Dermis blood vessel endothelial cell (primary cell): ENCODE results near the gene SNU13. TPM values are rescaled to one million over a fixed set of nuclear protein-coding genes. Genes with fewer than 3 reads are reported as not detected.
A peak's percentile ranks its signal among the peaks of the same experiment; 100 is the strongest.
"Not testable (repeated sequence)": the region's sequence is repeated elsewhere in the genome, so short reads cannot be mapped to it uniquely, and the experiment has no call there.

Source experiments
- DNase-seq: peaks from one replicate; pipeline ENCODE4 v3.0.0; 2010
- total RNA-seq: library from RNA; depleted of rRNA; stranded (reverse); fragments of >200 nt; gene quantifications from 2 replicates; pipeline ENCODE4 v1.2.3, GENCODE V29; 2014

Gene SNU13
- total RNA-seq, 1 donor from 2014 or later, result 77.6 TPM

DNA sequence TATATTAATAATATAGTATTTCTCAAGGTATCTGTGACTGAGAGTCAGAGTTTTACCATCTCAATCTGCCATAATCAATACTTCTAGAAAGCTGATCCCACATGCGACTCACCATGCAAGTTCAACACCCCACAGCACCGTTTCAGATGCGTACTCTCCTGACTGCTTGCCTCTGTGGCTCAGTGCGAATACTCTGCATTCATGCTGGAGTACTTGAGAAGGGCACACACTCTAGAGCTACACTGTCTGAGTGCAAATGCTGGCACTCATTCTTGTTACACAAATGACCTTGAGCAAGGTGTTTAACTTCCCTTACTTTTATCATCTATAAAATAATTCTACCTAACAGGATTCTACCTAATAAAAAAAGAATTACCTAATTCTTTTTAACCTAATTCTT, 12.5 kb downstream of the SNU13 start:
- DNase-seq, result no peak

DNA sequence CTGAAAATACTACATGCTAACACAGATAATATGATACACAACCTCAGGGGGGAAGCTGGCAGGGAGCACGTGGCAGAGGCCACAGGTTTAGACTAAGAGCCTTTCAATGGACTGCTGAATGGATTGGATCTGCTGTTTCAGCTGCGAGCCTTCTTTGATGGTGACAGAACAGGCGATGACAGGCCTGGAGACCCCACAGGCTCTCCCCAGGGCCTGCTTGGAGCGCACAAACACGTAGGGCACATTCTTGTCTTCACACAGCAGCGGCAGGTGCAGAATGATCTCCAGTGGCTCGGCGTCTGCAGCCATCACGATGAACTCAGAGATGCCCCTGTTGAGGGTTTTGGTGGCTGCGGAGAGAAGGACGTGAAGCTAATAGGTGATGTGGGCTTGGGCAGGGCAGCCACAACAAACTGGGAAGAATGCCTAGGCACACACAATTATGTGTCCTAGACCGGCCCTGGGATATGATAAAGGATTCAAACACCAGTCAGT, 13.8 kb downstream of the SNU13 start:
- DNase-seq, result no peak

DNA sequence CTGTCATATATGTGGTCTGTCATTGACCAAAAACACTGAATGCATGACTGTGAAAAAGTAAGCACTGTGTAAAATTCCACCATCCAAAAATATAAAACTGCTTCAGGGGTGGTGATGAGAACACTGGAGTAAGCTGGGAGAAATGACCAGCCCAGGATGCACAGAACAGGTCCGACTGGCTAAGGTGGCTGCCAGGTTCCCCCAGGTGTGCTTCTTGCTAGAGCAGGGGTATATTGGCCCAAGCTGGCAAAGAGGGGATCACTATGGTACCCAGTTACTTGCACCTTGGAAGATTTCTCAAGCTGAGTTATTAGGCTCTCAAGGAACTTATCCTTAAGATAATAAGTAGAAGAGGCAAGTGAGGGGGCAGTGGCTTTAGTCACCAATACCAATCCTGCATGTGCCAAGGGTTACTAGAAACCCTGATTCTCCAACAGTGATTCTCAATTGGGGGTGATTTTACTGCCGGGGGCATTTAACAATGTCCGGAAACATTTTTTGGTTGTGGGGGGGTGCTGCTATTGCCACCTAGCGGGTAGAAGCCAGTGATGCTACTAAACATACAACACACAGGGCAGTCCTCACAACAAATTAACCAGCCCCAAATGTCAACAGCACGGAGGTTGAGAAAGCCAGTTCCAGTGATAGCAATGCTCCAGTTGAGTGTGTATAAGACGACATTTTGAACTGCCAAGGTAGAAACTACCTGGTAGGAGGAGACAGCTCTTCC, 15.7 kb downstream of the SNU13 start:
- peak; percentile 44 for DNase-seq

DNA sequence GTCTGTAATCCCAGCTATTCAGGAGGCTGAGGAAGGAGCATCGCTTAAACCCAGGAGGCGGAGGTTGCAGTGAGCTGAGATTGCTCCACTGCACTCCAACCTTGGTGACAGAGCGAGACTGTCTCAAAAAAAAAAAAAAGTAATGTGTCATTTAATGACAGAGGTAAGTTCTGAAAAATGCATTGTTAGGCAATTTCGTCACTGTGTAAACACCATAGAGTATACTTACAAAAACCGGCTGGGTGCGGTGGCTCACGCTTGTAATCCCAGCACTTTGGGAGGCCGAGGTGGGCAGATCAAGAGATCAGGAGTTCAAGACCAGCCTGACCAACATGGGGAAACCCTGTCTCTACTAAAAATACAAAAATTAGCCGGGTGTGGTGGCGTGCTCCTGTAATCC, 16.6 kb downstream of the SNU13 start:
- not testable (repeated sequence) for DNase-seq

DNA sequence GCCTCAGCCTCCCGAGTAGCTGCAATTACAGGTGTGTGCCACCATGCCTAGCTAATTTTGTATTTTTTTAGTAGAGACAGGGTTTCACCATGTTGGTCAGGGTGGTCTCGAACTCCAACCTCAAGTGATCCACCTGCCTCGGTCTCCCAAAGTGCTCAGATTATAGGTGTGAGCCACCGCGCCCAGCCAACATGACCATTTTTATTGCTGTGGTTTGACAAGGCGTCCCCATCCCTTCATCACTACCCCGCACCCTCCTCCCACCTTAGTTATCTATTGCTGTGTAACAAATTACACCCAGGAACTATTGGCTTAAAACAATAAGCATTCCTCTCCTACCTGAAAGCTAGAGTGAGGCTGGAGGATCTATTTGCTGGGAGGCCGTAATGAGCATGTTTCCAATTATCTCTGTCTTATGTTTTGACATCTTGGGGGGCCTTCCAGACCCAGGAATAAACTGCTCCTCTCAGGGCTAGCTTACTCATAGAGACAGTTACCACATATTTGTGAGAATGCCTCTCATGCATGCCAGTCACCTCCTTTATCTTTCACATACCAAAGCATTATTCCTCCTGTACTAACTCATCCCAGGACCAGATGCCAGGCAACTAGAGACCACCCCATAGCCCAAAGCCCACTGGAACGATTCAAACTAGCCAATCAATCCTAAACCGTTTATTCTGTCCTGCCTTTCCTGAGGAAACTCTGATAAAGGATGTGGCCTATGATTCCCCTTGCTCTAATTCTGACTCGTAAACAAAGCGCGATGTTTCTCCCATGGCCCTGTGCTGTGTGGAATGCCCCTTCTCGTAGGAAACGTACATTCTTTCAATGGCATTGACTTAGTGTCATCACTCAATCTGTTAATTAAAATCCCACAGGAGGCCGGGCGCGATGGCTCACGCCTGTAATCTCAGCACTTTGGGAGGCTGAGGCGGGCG, 19.4 kb downstream of the SNU13 start:
- peak; percentile 60 for DNase-seq

GRCh38 chr22:41664951-41665350, 23.7 kb downstream of the SNU13 start:
- DNase-seq, result no peak

GRCh38 chr22:41664490-41664889, 24.2 kb downstream of the SNU13 start:
- no peak for DNase-seq

DNA sequence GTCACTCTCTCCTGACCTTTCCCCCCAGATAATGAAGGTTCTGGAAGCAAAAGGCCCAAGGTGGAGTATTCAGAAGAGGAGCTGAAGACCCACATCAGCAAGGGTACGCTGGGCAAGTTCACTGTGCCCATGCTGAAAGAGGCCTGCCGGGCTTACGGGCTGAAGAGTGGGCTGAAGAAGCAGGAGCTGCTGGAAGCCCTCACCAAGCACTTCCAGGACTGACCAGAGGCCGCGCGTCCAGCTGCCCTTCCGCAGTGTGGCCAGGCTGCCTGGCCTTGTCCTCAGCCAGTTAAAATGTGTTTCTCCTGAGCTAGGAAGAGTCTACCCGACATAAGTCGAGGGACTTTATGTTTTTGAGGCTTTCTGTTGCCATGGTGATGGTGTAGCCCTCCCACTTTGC, 25.1 kb downstream of the SNU13 start:
- not testable (repeated sequence) for DNase-seq

DNA sequence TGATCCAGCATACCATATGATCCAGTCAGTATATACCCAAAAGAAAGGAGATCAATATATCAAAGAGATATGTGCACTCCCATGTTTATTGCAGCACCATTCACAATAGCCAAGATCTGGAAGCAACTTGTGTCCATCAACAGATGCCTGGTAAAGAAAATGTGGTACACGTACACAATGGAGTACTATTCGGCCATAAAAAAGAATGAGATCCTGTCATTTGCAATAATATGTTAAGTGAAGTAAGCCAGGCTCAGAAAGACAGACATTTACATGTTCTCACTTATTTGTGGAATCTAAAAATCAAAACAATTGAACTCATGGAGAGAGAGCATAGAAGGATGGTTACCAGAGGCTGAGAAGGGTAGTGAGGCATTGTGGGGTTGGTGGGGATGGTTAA, 27.0 kb downstream of the SNU13 start:
- DNase-seq, result no peak

DNA sequence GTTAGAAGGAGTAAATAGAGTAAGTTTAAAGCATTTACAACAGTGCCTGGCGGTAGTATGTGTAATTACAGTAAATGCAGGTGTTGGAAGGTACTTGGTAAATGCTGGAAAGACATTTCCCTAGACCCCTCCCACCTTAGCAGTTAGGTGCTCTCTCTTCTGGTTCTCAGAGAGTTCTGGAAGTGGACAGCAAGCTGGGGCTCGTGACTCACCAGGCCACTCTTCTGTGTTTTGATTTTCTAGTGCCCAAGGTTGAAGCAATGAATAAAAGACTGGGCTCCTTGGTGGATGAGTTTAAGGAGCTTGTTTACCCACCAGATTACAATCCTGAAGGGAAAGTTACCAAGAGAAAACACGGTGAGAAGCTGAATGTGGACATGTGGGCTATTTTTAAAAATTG, 27.6 kb downstream of the SNU13 start:
- DNase-seq, result no peak

GRCh38 chr22:41660416-41660815, 28.3 kb downstream of the SNU13 start:
- DNase-seq, result no peak

GRCh38 chr22:41659941-41660340, 28.7 kb downstream of the SNU13 start:
- DNase-seq, result no peak

- DNase-seq, result no peak
Measured at GRCh38 chr22:41658869-41659268, 29.8 kb downstream of the SNU13 start.

DNA sequence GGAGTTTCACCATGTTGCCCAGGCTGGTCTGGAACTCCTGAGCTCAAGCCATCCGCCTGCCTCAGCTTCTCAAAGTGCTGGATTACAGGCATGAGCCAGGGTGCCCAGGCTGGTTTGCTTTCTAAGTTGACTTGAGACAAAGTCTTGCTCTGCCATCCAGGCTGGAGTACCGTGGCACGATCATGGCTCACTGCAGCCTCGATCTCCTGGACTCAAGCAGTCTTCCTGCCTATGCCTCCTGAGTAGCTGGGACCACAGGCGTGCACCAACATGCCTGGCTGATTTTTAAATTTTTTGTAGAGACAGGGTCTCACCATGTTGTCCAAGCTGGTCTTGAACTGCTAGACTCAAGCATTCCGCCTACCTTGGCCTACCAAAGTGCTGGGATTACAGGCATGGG, 31.0 kb downstream of the SNU13 start:
- no peak for DNase-seq

DNA sequence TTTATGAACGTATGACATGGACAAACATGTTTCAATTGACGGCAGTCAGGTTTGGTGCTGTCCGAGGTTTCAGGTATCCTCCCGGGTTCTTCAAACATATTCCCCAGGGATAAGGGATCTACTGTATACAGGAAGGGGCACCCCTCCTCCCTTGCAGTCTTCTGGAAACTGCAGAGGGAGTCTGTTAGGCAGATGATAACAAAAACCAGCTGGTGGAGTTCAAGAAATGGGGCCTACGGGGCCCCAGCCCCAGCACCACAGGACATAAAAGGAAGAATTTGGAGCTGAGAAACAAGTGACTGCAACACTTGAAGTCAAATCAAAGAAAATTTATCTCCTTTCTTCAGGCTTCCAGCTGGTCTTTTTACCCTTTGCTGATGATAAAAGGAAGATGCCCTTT, 32.1 kb downstream of the SNU13 start:
- no peak for DNase-seq

DNA sequence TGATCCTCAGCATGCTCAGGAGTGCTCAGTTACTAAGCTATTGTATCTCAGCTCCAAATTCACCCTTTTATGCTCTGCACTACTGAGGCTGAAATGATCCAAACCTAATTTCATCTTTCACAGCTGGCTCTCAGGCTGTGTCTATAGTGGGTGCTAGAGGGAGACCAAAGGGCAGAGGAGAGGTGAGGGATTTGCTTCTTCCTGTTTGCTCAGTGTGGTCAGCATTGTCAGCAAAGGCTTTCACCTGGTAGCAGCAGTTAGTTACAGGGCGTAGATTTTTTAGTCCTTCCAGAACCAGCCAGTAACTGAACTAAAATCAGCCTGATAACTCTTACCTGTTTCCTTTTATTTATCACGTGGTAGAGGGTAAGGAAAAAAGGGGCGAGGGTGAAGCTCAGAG, 34.3 kb downstream of the SNU13 start:
- no peak for DNase-seq

GRCh38 chr22:41650821-41651220, 37.8 kb downstream of the SNU13 start:
- DNase-seq, result no peak

- DNase-seq, result no peak
Measured at GRCh38 chr22:41650229-41650628, 38.4 kb downstream of the SNU13 start.

DNA sequence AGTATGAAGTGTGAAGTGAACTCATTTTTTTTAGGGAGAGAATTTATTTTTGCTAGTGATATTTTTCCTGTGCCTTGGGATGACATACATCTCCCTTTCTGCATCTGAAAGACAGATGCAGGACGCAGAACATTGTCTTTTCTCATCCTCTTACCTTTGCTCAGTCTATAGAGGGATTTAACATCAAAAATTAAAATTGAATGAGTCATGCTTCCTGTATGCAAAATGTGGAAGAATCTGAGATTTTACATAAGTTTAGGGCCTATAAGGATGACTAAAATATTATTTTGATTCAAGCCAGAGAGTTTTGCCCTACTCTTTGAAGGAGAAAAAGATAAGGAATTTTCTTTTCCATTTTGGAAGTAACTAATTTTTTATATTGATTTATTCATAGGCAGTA, 40.2 kb downstream of the SNU13 start:
- no peak for DNase-seq

DNA sequence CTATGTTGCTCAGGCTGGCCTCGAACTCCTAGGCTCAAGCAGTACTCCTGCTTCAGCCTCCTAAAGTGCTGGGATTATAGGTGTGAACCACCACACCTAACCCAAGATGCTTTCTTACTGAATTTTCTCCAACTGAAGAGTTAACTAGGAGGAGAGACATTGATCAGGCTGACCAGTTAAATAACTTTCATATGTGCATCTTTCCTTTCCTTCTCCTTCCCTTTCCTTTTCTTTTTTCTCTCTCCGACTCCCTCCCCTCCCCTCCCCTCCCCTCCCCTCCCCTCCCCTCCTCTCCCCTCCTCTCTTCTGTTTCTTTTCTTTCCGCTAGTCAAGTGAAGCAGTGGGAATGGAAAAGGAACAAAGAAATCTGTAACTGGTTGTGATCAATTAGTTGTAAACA, 40.9 kb downstream of the SNU13 start:
- DNase-seq, result no peak

DNA sequence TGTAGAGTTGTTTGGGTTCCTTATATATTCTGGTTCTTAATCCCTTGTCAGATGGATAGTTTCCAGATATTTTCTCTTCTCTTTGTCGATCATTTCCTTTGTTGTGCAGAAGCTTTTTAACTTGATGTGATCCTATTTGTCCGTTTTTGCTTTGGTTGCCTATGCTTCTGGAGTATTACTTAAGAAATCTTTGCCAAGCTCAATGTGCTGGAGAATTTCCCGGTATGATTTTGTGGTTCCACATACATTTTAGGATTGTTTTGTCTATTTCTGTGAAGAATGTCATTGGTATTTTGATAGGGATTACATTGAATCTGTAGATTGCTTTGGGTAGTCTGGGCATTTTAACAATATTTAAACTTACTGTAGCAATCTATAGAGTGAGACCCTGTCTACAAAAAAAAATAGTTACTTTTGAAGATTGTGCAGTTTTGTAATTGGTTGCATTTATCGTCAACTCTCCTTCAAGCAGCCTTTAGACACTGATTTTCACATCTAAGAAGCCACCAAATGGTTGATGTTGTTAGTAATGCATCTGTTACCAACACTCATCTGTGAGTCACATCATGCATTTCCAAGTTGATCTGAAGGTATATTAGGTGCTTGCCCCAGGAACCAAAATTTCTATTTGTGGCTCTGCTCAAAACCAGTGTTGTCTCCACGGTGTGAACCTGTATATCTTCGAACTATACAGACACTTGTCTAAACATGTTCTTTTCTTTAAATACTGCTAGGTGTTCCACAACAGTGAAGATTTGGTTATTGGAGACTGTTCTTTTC, 46.1 kb downstream of the SNU13 start:
- DNase-seq, result no peak

DNA sequence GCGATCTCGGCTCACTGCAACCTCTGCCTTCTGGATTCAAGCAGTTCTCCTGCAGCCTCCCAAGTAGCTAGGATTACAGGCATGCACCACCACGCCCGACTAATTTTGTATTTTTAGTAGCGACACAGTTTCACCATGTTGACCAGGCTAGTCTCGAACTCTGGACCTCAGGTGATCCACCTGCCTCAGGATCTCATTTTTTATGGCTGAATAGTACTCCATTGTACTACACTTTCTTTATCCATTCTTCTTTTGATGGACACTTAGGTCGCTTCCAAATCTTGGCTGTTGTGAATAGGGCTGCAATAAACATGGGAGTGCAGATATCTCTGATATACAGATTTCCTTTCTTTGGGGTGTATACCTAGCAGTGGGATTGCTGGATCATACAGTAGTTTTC, 46.8 kb downstream of the SNU13 start:
- no peak for DNase-seq

- no peak for DNase-seq
Measured at GRCh38 chr22:41638748-41639147, 49.9 kb downstream of the SNU13 start.
